PC-3 (cell line): Measurements from ENCODE around the gene URB1. TPM values are rescaled to one million over a fixed set of nuclear protein-coding genes. Genes with fewer than 3 reads are reported as not detected.

ENCODE experiments used
- ATAC-seq: fragments of 200-7000 bp; cut with Tn5 transposase; 2 replicates; pipeline ENCODE4 v1.9.1; 2020; ENCODE audit warnings: mild to moderate bottlenecking, moderate library complexity
- BruUV-seq: library from RNA; stranded (reverse); fragments of 400-500 nt; replicated peaks from 2 replicates; lab custom pipeline; 2021; lab: Mats Ljungman, UMichigan
- CTCF ChIA-PET: fragments of 300-600 bp; sonication (Branson Sonifier 250); formaldehyde crosslinking; loops from one replicate; lab custom pipeline; 2022; ENCODE audit warnings: antibody characterized with exemption; lab: Charles Lee
- POLR2A ChIA-PET: fragments of 300-600 bp; sonication (Branson Sonifier 250); formaldehyde crosslinking; loops from one replicate; lab custom pipeline; 2022; ENCODE audit warnings: antibody characterized with exemption; ENCODE audit not compliant: unreplicated experiment; lab: Charles Lee
- DNase-seq: peaks from one replicate; pipeline ENCODE4 v3.0.0-alpha.2; 2015
- H2AFZ ChIP-seq: fragments of 300-600 bp; sonication (generic); 2 replicates; pipeline ENCODE4 v1.6.0; 2016; ENCODE audit warnings: antibody characterized with exemption, low read length
- H3F3A ChIP-seq: fragments of 300-600 bp; sonication (generic); one replicate; pipeline ENCODE4 v1.6.0; 2017; ENCODE audit warnings: antibody characterized with exemption, low read length, control low read depth, mild to moderate bottlenecking; ENCODE audit not compliant: unreplicated experiment
- H3K27ac ChIP-seq: fragments of 300-600 bp; sonication (generic); 2 replicates; pipeline ENCODE4 v1.5.1; 2016; ENCODE audit warnings: mild to moderate bottlenecking, low read length
- H3K27me3 ChIP-seq: fragments of 300-600 bp; sonication (generic); 2 replicates; pipeline ENCODE4 v1.6.1; 2016; ENCODE audit warnings: low read length, mixed read lengths
- H3K36me3 ChIP-seq: fragments of 300-600 bp; sonication (generic); 2 replicates; pipeline ENCODE4 v1.6.1; 2016; ENCODE audit warnings: low read depth, mixed run types, low read length, mixed read lengths
- H3K4me1 ChIP-seq: fragments of 300-600 bp; sonication (generic); 2 replicates; pipeline ENCODE4 v1.5.1; 2016; ENCODE audit warnings: low read length; ENCODE audit not compliant: insufficient read depth
- H3K4me2 ChIP-seq: fragments of 300-600 bp; sonication (generic); 2 replicates; pipeline ENCODE4 v1.6.0; 2016; ENCODE audit warnings: low read length
- H3K4me3 ChIP-seq: fragments of 300-600 bp; sonication (generic); 2 replicates; pipeline ENCODE4 v1.5.1; 2016; ENCODE audit warnings: mild to moderate bottlenecking, low read length, mixed read lengths
- H3K79me2 ChIP-seq: fragments of 300-600 bp; sonication (generic); 2 replicates; pipeline ENCODE4 v1.6.1; 2017; ENCODE audit warnings: low read length, mixed read lengths
- H3K9ac ChIP-seq: fragments of 300-600 bp; sonication (generic); 2 replicates; pipeline ENCODE4 v1.6.0; 2016; ENCODE audit warnings: mild to moderate bottlenecking, low read length
- H3K9me2 ChIP-seq: fragments of 300-600 bp; sonication (generic); replicated peaks from 2 replicates; pipeline ENCODE4 v1.6.1; 2016; ENCODE audit warnings: mixed run types, low read length, mixed read lengths
- H3K9me3 ChIP-seq: fragments of 300-600 bp; sonication (generic); 2 replicates; pipeline ENCODE4 v1.6.1; 2016; ENCODE audit warnings: low read length, mixed read lengths
- H4K20me1 ChIP-seq: fragments of 300-600 bp; sonication (generic); 2 replicates; pipeline ENCODE4 v1.6.1; 2016; ENCODE audit warnings: low read length, mixed read lengths
- CTCF ChIP-seq: fragments of 300-600 bp; sonication (generic); conservative IDR thresholded peaks from 2 replicates; pipeline ENCODE4 v1.5.1; 2017; ENCODE audit warnings: antibody characterized with exemption, low read depth, mild to moderate bottlenecking, low read length
- EZH2 ChIP-seq: fragments of 300-600 bp; sonication (generic); IDR thresholded peaks from one replicate; pipeline ENCODE4 v1.6.1; 2017; ENCODE audit warnings: antibody characterized with exemption, mild to moderate bottlenecking, low read length; ENCODE audit not compliant: unreplicated experiment
- EZH2phosphoT487 ChIP-seq: fragments of 300-600 bp; sonication (generic); IDR thresholded peaks from 2 replicates; pipeline ENCODE4 v1.6.1; 2018; ENCODE audit warnings: mild to moderate bottlenecking, antibody characterized with exemption, low read length, borderline replicate concordance
- intact Hi-C: fragments of 100-400 bp; cut with micrococcal nuclease; formaldehyde crosslinking; loops from 2 replicates; pipeline ENCODE4 v1.9.0; 2023
- total RNA-seq: library from RNA; depleted of rRNA; stranded (reverse); fragments of >200 nt; gene quantifications from 2 replicates; pipeline ENCODE4 v1.2.3, GENCODE V29; 2014

Gene URB1
- total RNA-seq, 1 experiment from 2014 or later, result 27.8 TPM

- H3K36me3 ChIP-seq, result peaks cover 76% of the 10 kb centered on the region
- BruUV-seq, result no TSS peak
- CTCF ChIA-PET, result no interaction called here
- H3K9me2 ChIP-seq, result no peaks in the 10 kb centered on the region
- H4K20me1 ChIP-seq, result no peaks in the 10 kb centered on the region; the same call in 1 of the 2 replicates
- no peaks in the 10 kb centered on the region for H3F3A ChIP-seq
- TF ChIP-seq EZH2phosphoT487, result no peak
- no peak for TF ChIP-seq CTCF
- no peak for TF ChIP-seq EZH2
- H3K27me3 ChIP-seq, result no peaks in the 10 kb centered on the region
- no peak for ATAC-seq
- POLR2A ChIA-PET, result no interaction called here
- H3K4me2 ChIP-seq, result no peak overlapping the region
- H3K9me3 ChIP-seq, result no peaks in the 10 kb centered on the region
- DNase-seq, result no peak
- H3K9ac ChIP-seq, result no peak overlapping the region
- no peak overlapping the region for H2AFZ ChIP-seq
- H3K27ac ChIP-seq, result no peak overlapping the region
- H3K79me2 ChIP-seq, result no peaks in the 10 kb centered on the region
- intact Hi-C loops, result no loop called here
- H3K4me3 ChIP-seq, result no peak overlapping the region
- H3K4me1 ChIP-seq, result peaks cover 5% of the 10 kb centered on the region
Observed at GRCh38 chr21:32337206-32337605, 55.6 kb downstream of the URB1 start.

- DNase-seq, result peak; percentile 39
- H3K36me3 ChIP-seq, result peaks cover 75% of the 10 kb centered on the region
- H3K27me3 ChIP-seq, result no peaks in the 10 kb centered on the region
- no peaks in the 10 kb centered on the region for H3K79me2 ChIP-seq
- ChIA-PET CTCF (no interaction called here), POLR2A (no interaction called here)
- intact Hi-C loops, result no loop called here
- no TSS peak for BruUV-seq
- H2AFZ ChIP-seq, result no peak overlapping the region
- no peaks in the 10 kb centered on the region; the same call in 1 of the 2 replicates for H4K20me1 ChIP-seq
- H3K4me3 ChIP-seq, result no peak overlapping the region
- no peaks in the 10 kb centered on the region for H3K9me3 ChIP-seq
- H3K4me1 ChIP-seq, result peaks cover 5% of the 10 kb centered on the region
- no peak overlapping the region for H3K9ac ChIP-seq
- H3K9me2 ChIP-seq, result no peaks in the 10 kb centered on the region
- H3F3A ChIP-seq, result no peaks in the 10 kb centered on the region
- H3K4me2 ChIP-seq, result no peak overlapping the region
- no peak for TF ChIP-seq EZH2
- TF ChIP-seq EZH2phosphoT487, result no peak
- H3K27ac ChIP-seq, result no peak overlapping the region
- ATAC-seq, result peak; percentile 57
Observed at GRCh38 chr21:32336711-32337110, 56.1 kb downstream of the URB1 start.

GRCh38 chr21:32335601-32336575 lies 56.9 kb downstream of the URB1 start:
- H3K4me2 ChIP-seq, result no peak overlapping the region
- H2AFZ ChIP-seq, result no peak overlapping the region
- peaks cover 75% of the 10 kb centered on the region for H3K36me3 ChIP-seq
- H3K27me3 ChIP-seq, result no peaks in the 10 kb centered on the region
- H3K9me3 ChIP-seq, result no peaks in the 10 kb centered on the region
- ATAC-seq, result no peak
- DNase-seq, result no peak
- H3K27ac ChIP-seq, result no peak overlapping the region
- no peaks in the 10 kb centered on the region for H3K79me2 ChIP-seq
- H3K4me3 ChIP-seq, result no peak overlapping the region
- ChIA-PET CTCF (no interaction called here), POLR2A (no interaction called here)
- intact Hi-C loops, result no loop called here
- no peak overlapping the region for H3K9ac ChIP-seq
- no peaks in the 10 kb centered on the region; the same call in 1 of the 2 replicates for H4K20me1 ChIP-seq
- no peak for TF ChIP-seq EZH2phosphoT487
- no peak for TF ChIP-seq CTCF
- no peak for TF ChIP-seq EZH2
- BruUV-seq, result no TSS peak
- H3K9me2 ChIP-seq, result no peaks in the 10 kb centered on the region
- H3K4me1 ChIP-seq, result peaks cover 5% of the 10 kb centered on the region
- no peaks in the 10 kb centered on the region for H3F3A ChIP-seq
